EL (cell line): ENCODE measurements around the gene TNPO1.
"Not testable (repeated sequence)": the region's sequence is repeated elsewhere in the genome, so short reads cannot be mapped to it uniquely, and the experiment has no call there.

Experiments
- DNase-seq: peaks from one replicate; pipeline ENCODE4 v3.0.0-alpha.2; 2016

Gene TNPO1

GRCh38 chr5:72855821-72856220, 39.4 kb downstream of the TNPO1 start:
- DNase-seq: no peak

GRCh38 chr5:72857396-72857795, 40.9 kb downstream of the TNPO1 start:
- DNase-seq: no peak

DNA sequence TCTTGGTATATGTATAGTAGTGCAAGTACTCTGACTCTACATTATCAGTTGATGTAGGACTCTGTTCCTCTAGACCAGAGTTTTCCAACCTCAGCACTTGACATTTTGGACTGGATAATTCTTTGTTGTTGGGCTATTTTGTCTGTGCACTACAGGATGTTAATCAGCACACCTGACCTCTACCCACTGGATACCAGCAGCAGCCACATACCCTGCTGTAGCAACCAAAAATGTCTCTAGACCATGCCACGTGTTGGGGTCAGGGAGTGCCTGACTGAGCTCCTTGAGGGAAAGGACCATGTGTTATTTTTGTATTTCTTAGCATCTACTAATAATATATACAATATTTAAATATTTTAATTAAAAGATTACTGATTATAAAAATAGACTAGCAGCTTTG, 42.7 kb downstream of the TNPO1 start:
- DNase-seq: no peak

DNA sequence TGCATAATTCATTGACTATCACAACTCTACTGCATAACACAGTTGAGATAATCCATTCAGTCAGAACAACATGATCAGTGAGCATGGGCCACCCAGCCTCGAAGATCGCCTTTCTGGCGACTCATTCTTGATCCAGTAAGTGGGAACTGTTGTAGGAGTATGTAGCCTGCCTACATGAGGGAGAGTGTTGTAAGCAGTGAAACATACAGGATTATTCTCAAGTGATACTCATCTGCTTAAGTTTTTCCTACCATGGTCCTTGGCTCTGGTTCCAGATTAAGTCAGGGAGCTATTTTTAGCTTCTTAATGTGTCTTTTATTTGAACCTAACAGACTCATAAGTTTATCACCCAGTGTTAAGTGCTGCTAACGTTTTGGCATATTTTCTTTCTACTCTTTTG, 44.0 kb downstream of the TNPO1 start:
- peak; percentile 34 for DNase-seq

DNA sequence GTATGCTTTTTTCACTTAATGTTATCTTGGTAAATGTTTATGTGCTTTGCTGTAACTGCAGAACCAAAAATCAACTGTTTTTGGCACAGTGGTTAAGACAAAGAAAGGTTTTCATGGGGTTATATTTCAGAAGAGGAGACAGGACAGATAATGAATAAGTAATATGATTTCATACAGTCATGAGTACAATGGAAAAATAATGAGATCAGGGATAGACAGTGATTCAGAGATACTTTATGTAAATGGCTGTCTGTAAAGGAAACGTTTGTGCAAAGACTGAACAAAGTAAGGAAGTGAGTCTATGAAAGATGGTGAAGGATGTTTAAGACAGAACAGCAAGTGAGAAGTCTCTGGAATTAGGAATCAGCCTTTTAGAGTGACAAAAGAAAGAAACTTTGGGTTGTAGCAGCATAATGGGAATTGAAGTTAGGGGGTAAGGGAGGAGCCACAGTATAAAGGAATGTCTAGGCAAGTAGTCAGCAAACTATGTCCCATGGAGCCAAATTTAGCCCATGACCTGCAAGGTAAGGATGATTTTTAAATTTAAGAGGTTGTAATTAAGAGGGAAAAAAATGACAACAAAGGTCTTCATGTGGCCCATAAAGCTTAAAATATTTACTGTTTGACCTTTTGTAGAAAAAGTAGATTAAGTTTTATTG, 55.0 kb downstream of the TNPO1 start:
- DNase-seq: no peak

DNA sequence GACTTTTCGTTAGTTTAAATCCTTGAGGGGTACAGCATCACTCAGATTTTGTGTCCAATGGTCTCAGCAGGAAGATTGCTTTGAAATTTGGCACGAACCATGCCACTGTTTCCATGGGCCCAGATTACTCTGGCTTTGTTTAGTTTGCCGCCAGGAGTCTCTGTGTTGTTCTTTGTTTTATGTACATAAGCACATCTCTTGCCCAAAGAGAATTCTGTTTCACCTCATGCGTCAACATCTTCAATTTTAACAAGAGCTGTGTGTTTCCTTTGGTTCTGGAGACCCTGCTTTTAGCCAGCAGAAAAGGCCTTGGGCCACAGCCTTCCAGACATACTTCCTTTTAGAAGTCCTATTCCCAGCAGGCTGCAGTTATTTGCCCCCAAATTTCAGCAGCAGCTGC, 62.4 kb downstream of the TNPO1 start:
- no peak for DNase-seq

DNA sequence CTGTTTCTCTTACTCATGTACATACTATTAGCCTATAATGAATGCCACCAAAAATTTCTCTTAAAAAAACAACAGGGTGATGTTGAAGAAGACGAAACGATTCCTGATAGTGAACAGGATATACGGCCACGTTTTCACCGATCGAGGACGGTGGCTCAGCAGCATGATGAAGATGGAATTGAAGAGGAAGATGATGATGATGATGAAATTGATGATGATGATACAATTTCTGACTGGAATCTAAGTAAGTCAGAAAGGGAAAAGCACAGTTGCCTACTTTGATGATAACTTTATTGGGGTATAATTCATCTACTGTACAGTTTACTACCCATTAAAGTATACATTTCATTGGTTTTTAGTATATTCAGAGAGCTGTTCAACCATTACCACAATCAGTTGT, 66.5 kb downstream of the TNPO1 start:
- no peak for DNase-seq

- DNase-seq: no peak
Measured at GRCh38 chr5:72883850-72884249, 67.4 kb downstream of the TNPO1 start.

DNA sequence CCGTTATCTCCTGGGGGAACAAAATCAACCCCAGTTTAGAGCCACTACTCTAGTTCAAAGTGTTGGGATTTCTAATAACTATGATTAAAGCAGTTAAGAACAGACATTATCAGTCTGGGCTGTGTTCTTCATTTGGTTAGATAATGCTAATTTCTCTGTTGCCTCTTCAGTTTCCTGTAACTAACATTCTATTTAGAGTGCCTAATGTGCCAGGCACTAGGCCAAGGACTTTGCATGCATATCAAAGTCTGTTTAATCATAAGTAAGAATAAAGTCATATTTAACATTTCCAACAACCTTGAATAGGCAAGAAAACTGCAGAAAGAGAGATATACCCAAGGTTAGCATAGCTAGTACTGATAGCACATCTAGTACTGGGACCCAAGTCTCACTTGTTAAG, 68.4 kb downstream of the TNPO1 start:
- no peak for DNase-seq

GRCh38 chr5:72885824-72886223, 69.4 kb downstream of the TNPO1 start:
- DNase-seq: no peak

GRCh38 chr5:72888595-72888994, 72.1 kb downstream of the TNPO1 start:
- DNase-seq: no peak

GRCh38 chr5:72889324-72889723, 72.9 kb downstream of the TNPO1 start:
- DNase-seq: no peak

GRCh38 chr5:72892846-72893245, 76.4 kb downstream of the TNPO1 start:
- no peak for DNase-seq

GRCh38 chr5:72895758-72896157, 79.3 kb downstream of the TNPO1 start:
- no peak for DNase-seq

- DNase-seq: no peak
Measured at GRCh38 chr5:72906806-72907205, 90.3 kb downstream of the TNPO1 start.

DNA sequence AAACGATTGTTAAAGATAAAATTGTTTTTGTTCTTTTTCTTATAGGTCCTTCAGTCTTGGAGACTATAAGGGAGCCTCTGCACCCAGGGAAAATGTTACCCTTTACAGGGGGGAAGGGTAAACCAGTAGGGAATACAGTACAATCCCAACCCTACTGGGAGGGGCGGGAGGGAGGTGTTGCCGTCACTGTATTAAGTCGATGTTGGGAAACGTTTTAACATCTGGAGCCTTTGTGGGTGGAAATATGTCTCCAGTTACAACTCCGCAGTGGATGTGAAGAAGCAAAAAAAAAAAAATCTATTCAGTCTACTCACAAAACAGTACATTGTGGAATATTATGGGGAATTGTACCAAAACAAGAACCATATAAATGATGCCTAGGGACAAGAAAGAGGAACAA, 92.2 kb downstream of the TNPO1 start:
- DNase-seq: no peak

- no peak for DNase-seq
Measured at GRCh38 chr5:72917371-72917776, 100.9 kb downstream of the TNPO1 start.

DNA sequence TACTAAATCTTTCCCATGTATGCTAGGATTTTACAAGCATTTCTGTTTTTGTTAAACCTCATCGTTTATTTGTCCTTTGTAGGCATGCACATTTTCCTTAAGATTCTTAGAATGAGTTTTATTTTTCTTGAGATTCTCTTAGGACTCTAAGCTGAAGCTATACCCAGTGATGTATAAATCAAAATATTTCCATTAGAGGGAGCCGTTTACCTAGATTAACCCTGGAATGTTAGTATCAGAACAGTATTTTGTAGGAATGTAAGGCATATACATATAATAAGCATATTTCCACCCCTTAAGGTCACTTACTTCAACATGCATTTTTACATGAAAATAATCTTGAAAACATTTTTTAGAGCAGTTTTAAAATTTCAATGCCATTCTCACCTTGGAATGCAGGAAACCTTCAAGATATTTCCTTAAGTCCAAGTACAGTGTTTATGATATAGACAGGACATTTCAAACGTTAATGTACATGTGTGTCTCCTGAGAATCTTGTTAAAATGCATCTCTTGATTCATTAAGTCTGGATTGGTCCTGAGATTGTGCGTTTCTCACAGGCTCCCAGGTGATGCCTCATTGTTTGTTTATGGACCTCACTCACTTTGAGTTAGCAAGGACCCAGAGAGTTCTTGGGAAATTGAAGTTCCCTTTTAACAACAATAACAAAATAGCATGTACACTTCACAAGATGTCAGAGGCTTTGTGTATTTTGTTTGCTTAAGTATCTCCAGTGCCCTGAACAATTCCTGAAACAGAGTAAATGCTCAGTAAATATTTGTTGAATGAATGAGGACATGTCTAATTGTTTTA, 104.4 kb downstream of the TNPO1 start:
- DNase-seq: peak; percentile 59

GRCh38 chr5:72921886-72922285, 105.4 kb downstream of the TNPO1 start:
- DNase-seq: no peak

GRCh38 chr5:72922422-72922821, 106.0 kb downstream of the TNPO1 start:
- DNase-seq: no peak

GRCh38 chr5:72925336-72926010, 109.0 kb downstream of the TNPO1 start:
- DNase-seq: no peak

DNA sequence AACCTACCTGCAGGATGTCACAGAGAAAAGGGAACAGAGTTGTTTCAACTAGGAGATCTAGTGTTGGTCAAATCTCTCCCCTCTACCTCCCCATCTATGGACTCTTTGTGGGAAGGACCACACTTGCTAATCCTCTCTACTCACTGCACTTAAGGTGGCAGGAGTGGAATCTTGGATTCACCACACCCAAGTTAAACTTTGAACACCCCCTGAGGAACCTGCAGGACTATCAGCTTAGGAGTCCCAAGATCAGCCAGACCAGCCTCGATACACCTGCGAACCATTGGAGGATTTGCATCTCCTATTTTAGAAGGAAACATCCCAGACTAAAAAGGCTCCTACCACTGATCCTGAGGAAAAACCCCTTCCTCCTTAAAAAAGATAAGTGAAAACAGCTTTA, 116.2 kb downstream of the TNPO1 start:
- not testable (repeated sequence) for DNase-seq

- not testable (repeated sequence) for DNase-seq
Measured at GRCh38 chr5:72934953-72935725, 118.7 kb downstream of the TNPO1 start.
